UCSD-AML1 (cell line): Measurements from ENCODE around the gene PZP.
"Not testable (repeated sequence)": the region's sequence is repeated elsewhere in the genome, so short reads cannot be mapped to it uniquely, and the experiment has no call there.

ENCODE experiments used
- DNase-seq: peaks from one replicate; lab custom pipeline; 2025; ENCODE audit not compliant: unreplicated experiment; lab: John Stamatoyannopoulos, UW

Gene PZP

GRCh38 chr12:9208229-9208628 is at the start of gene PZP:
Gene PZP, minus strand, starts transcription at chr12:9208395. Its CDS starts 54 bp downstream, at chr12:9208341.
- no peak for DNase-seq

GRCh38 chr12:9256758-9257405 is 48.7 kb upstream of the PZP start:
- DNase-seq = no peak

- no peak for DNase-seq
Measured at GRCh38 chr12:9256341-9256740, 48.1 kb upstream of the PZP start.

GRCh38 chr12:9255837-9256236 is 47.6 kb upstream of the PZP start:
- DNase-seq = no peak

GRCh38 chr12:9253464-9253863 is 45.3 kb upstream of the PZP start:
- no peak for DNase-seq

GRCh38 chr12:9252791-9253190 is 44.6 kb upstream of the PZP start:
- DNase-seq = not testable (repeated sequence)

GRCh38 chr12:9252256-9252655 is 44.1 kb upstream of the PZP start:
- no peak for DNase-seq

- no peak for DNase-seq
Measured at GRCh38 chr12:9248435-9248834, 40.2 kb upstream of the PZP start.

- no peak for DNase-seq
Measured at GRCh38 chr12:9244894-9245293, 36.7 kb upstream of the PZP start.

- no peak for DNase-seq
Measured at GRCh38 chr12:9243999-9244649, 35.9 kb upstream of the PZP start.

GRCh38 chr12:9241301-9241700 is 33.1 kb upstream of the PZP start:
- DNase-seq = no peak

- no peak for DNase-seq
Measured at GRCh38 chr12:9240776-9241175, 32.6 kb upstream of the PZP start.

GRCh38 chr12:9240004-9240635 is 31.9 kb upstream of the PZP start:
- not testable (repeated sequence) for DNase-seq

- no peak for DNase-seq
Measured at GRCh38 chr12:9237286-9237685, 29.1 kb upstream of the PZP start.

GRCh38 chr12:9235519-9235918 is 27.3 kb upstream of the PZP start:
- no peak for DNase-seq

- DNase-seq = no peak
Measured at GRCh38 chr12:9227950-9228349, 19.8 kb upstream of the PZP start.

GRCh38 chr12:9223830-9224229 is 15.6 kb upstream of the PZP start:
- no peak for DNase-seq

GRCh38 chr12:9221483-9221882 is 13.3 kb upstream of the PZP start:
- DNase-seq = no peak

GRCh38 chr12:9221011-9221410 is 12.8 kb upstream of the PZP start:
- not testable (repeated sequence) for DNase-seq

- no peak for DNase-seq
Measured at GRCh38 chr12:9214534-9214933, 6.3 kb upstream of the PZP start.

GRCh38 chr12:9211687-9212086 is 3.5 kb upstream of the PZP start:
- DNase-seq = no peak

GRCh38 chr12:9204380-9204779 is 3.8 kb downstream of the PZP start:
- DNase-seq = no peak
